H1 (cell line): ENCODE measurements around the gene GRIK1. TPM values are rescaled to one million over a fixed set of nuclear protein-coding genes. Genes with fewer than 3 reads are reported as not detected.

Source experiments
- ATF2 ChIP-seq: IDR thresholded peaks from 2 replicates; pipeline ENCODE4 v1.6.1; 2012; ENCODE audit warnings: low read length, inconsistent platforms
- CHD1 ChIP-seq: IDR thresholded peaks from 2 replicates; pipeline ENCODE4 v1.6.1; 2012; ENCODE audit warnings: low read depth, low read length, improper control_type of control experiment
- polyA plus RNA-seq, 7 experiments: library from polyadenylated mRNA; depleted of rRNA in 3 of 7; stranded (reverse) in 5 of 7; unstranded in 2 of 7; fragments of >200 nt in 5 of 7; fragments of 200-250 nt in 2 of 7; gene quantifications; 1 replicate in 5 of 7; 2 replicates in 1 of 7; 4 replicates in 1 of 7; pipeline versions ENCODE4 v1.2.1 to v1.2.3, GENCODE V29; 2011 to 2013; ENCODE audit warnings: missing spikeins in 2 of 7, mixed read lengths in 2 of 7
- total RNA-seq: library from RNA; stranded (reverse); fragmentation: NEBNext Ultra II Directional; extraction: Animal tissue kit (Norgen Biotek cat#: 25700); gene quantifications from 2 replicates; pipeline ENCODE4 v1.2.1, GENCODE V29; 2021

Gene GRIK1
- total and polyA plus RNA-seq, 2 of the 8 experiments (the other 6 are each of a cell fraction or from before 2014, with no cell fraction given), result 0.11 to 0.32 TPM

- TF ChIP-seq CHD1 (no peak), ATF2 (no peak)
These were observed 113.9 kb downstream of the GRIK1 start (continued) for GRCh38 chr21:29825936-29826335.
